Measurements from ENCODE around the gene ADH1B.

DNA sequence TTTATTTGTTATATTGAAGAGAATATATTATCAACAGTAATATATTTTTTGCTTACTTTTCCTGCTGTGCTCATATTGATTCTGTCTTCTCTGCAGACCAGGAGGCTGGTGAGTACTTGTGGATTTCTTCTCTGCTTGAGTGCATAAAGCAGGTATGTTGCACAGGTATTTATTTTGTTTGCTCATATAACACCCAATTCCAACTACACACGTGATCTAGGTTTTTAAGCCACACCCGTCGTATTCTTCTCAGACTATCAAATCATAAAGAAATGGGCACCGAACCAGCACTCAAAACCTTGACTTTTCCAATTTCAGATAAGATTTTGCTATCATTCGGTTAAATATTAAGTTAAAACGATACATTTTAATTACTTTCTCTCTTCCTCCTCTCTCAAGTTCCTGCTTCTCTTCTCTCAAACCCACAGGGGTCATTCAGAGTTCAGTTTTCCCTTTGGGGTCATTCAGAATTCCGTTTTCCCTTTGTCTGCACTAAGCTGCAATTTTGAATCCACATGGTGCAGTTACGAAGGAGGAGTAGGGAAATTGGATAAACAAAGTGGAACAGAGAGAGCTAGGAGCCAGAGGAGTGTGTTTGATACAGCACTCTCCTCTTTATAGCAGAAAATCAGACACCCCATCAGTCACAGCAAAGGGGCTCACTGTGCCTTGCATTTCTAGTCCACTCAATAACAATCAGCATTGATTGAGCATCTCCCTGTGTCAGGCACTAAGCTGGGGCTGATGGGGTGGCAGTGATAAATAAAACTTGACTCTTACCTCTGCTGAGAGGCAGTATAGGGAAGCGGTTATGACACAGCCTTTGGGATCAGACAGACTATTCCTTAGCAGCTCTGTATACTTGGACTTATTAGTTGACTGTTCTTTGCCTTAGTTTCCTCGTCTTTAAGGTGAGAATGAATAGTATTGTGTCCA, 31.7 kb upstream of the ADH1B start, which contains the start of gene ADH1C:
- TF ChIP-seq TCF7L2 (IDR thresholded peaks at IDR 0.05; ENCODE audit: borderline replicate concordance, extremely low read depth, insufficient read depth, insufficient read length) (no peak), RAD21 (IDR thresholded peaks at IDR 0.05; ENCODE audit: low read depth) (no peak)

All from HCT116 (cell line).